ENCODE measurements around the gene CATSPER1. TPM values are rescaled to one million over a fixed set of nuclear protein-coding genes. Genes with fewer than 3 reads are reported as not detected.
A peak's percentile ranks its signal among the peaks of the same experiment; 100 is the strongest.

The CATSPER1 gene
- total and polyA plus RNA-seq, 2 of the 13 experiments (the other 11 are each of a cell fraction or from before 2014, with no cell fraction given), result 0.17 TPM; not detected in 1

DNA sequence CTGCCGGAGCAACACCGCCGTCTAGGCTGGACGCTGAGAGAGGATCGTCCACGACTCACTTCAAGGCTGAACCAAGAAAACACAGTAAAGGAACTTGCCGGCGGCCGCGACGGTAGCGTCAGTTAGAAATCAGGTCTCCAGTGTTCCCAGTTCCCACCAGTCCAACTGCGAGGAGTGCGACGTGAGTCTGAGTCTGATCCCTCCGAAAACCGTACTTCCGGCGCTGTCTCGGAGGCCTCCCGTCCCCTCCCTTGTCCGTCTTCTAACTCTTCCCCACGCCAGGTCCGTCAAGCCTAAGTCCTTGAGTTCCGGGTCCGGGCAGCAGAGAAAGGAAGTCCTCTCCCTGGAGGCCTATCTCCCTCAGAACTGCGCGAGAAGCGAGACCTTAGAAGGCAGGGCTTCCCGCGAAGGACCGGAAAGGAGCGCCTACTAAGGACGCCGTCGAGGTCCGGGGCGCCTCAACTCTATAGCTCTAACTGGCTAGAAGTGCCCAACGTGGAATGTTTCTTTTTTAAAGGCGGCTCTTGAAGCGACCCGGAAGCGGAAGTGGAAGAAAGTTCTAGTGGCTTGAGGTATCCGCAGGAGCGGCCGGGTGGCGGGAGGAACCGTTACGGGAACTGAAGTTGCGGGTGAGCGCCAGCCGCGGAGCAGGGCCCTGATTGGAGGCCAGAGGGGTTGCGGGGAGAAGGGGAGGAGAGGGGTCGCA lies 24.2 kb downstream of the CATSPER1 start, which contains the start of the genes BANF1 and EIF1AD:
Gene BANF1 (plus strand): TSS at position 562 of the 706 bp plus-strand sequence. CDS start 748 bp downstream, outside the sequence.
Gene EIF1AD (minus strand): TSS at position 216 of the 706 bp plus-strand sequence. CDS start 1,768 bp downstream, outside the sequence.
- FAIRE-seq, result peak; percentile 89
- intact Hi-C loops (cut with micrococcal nuclease; ENCODE audit: unreplicated experiment) (loop anchor here (1.0 kb wide), 1 partner anchor 50 kb away; the partner anchor contains the start of gene SF3B2), in situ Hi-C loops (cut with HindIII; ENCODE audit: extremely low pct_ligation_motif_present, low pct_unique_long_range_greater_than_20kb) (no loop called here)
- peak; percentile 96 for DNase-seq (ENCODE audit: low spot score)
- H3K9ac ChIP-seq (ENCODE audit: insufficient read depth, low read depth, low read length), result peak within 1 kb of the TSS; percentile 92
- CTCF ChIA-PET (ENCODE audit: low intra/inter-chr PET ratio, low total read pairs), result interaction anchor here (1.5 kb wide), 1 partner anchor 13 kb away, joined by 4 read pairs; no protein-coding TSS in a partner anchor
- no peaks in the 10 kb centered on the region for H3K9me3 ChIP-seq (ENCODE audit: low read length)
- POLR2A ChIA-PET, result interaction anchor here (0.8 to 1.8 kb wide), 13 partner anchors 10 to 310 kb away, joined by 3 to 18 read pairs (median 5); partner anchors contain the start of genes CATSPER1, CCDC85B, CFL1 and CST6
- peak within 1 kb of the TSS; percentile 94 for H3K27ac ChIP-seq (ENCODE audit: extremely low read length, insufficient read depth, low read length)
- peak within 1 kb of the TSS; percentile 89 for H3K4me2 ChIP-seq (ENCODE audit: low read depth, low read length)
- WGBS (ENCODE audit: low lambda C conversion rate), result 2% methylated on average over 40 of the region's 55 CpGs
- H2AFZ ChIP-seq (ENCODE audit: low read length), result peak within 1 kb of the TSS; percentile 60
- no TSS peak for BruUV-seq (replicated peaks)
- no peaks in the 10 kb centered on the region for H4K20me1 ChIP-seq (ENCODE audit: insufficient read depth, low read length)
- peaks cover 33% of the 10 kb centered on the region for H3K79me2 ChIP-seq (ENCODE audit: insufficient read depth, low read length)
- H3K36me3 ChIP-seq (replicated peaks in 1 of 2; ENCODE audit: control insufficient read depth in 1 of 2, insufficient read depth in 2 of 2, low read length in 2 of 2), result peaks cover 16 to 39% of the 10 kb centered on the region in 2 experiments
- peak; percentile 85 for ATAC-seq
- peak within 1 kb of the TSS; percentile 81 to 92 (median 88) for H3K4me3 ChIP-seq (replicated peaks in 1 of 3; ENCODE audit: insufficient read depth in 1 of 3, low read depth in 2 of 3, low read length in 3 of 3)
- no peaks in the 10 kb centered on the region; a peak in 1 of 5 replicates for H3K27me3 ChIP-seq (ENCODE audit: control insufficient read depth in 1 of 2, insufficient read depth in 2 of 2, low read length in 2 of 2)
- H3K4me1 ChIP-seq (ENCODE audit: insufficient read depth, low read length), result peaks cover 35% of the 10 kb centered on the region
- no peak for TF ChIP-seq ZSCAN20 (CRISPR knock-in tag; IDR thresholded peaks at IDR 0.05; ENCODE audit: borderline replicate concordance)
- TF ChIP-seq, protein P1, sequence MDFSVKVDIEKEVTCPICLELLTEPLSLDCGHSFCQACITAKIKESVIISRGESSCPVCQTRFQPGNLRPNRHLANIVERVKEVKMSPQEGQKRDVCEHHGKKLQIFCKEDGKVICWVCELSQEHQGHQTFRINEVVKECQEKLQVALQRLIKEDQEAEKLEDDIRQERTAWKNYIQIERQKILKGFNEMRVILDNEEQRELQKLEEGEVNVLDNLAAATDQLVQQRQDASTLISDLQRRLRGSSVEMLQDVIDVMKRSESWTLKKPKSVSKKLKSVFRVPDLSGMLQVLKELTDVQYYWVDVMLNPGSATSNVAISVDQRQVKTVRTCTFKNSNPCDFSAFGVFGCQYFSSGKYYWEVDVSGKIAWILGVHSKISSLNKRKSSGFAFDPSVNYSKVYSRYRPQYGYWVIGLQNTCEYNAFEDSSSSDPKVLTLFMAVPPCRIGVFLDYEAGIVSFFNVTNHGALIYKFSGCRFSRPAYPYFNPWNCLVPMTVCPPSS (IDR thresholded peaks at IDR 0.05), result no peak
- TF ChIP-seq, protein P2, sequence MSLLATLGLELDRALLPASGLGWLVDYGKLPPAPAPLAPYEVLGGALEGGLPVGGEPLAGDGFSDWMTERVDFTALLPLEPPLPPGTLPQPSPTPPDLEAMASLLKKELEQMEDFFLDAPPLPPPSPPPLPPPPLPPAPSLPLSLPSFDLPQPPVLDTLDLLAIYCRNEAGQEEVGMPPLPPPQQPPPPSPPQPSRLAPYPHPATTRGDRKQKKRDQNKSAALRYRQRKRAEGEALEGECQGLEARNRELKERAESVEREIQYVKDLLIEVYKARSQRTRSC (CRISPR knock-in tag; IDR thresholded peaks at IDR 0.05; ENCODE audit: low read depth), result peak; percentile 70; the same call in 1 of the 2 replicates
- no peak for TF ChIP-seq NFE2L1 (CRISPR knock-in tag; IDR thresholded peaks at IDR 0.05; ENCODE audit: borderline replicate concordance)
- peak; percentile 56 for TF ChIP-seq FOXA3 (CRISPR knock-in tag; IDR thresholded peaks at IDR 0.05)
- TF ChIP-seq, protein P3, sequence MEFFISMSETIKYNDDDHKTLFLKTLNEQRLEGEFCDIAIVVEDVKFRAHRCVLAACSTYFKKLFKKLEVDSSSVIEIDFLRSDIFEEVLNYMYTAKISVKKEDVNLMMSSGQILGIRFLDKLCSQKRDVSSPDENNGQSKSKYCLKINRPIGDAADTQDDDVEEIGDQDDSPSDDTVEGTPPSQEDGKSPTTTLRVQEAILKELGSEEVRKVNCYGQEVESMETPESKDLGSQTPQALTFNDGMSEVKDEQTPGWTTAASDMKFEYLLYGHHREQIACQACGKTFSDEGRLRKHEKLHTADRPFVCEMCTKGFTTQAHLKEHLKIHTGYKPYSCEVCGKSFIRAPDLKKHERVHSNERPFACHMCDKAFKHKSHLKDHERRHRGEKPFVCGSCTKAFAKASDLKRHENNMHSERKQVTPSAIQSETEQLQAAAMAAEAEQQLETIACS (CRISPR knock-in tag; IDR thresholded peaks at IDR 0.05), result no peak
- TF ChIP-seq, protein P4, sequence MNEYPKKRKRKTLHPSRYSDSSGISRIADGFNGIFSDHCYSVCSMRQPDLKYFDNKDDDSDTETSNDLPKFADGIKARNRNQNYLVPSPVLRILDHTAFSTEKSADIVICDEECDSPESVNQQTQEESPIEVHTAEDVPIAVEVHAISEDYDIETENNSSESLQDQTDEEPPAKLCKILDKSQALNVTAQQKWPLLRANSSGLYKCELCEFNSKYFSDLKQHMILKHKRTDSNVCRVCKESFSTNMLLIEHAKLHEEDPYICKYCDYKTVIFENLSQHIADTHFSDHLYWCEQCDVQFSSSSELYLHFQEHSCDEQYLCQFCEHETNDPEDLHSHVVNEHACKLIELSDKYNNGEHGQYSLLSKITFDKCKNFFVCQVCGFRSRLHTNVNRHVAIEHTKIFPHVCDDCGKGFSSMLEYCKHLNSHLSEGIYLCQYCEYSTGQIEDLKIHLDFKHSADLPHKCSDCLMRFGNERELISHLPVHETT (CRISPR knock-in tag; conservative IDR thresholded peaks at IDR 0.05), result peak; percentile 97
- TF ChIP-seq ZNF253 (CRISPR knock-in tag; IDR thresholded peaks at IDR 0.05; ENCODE audit: borderline replicate concordance), result no peak; the same call in 1 of the 2 replicates
- TF ChIP-seq TCF7L2 (IDR thresholded peaks at IDR 0.05; ENCODE audit: low read depth, low read length), result no peak
- no peak for TF ChIP-seq RFX5 (IDR thresholded peaks at IDR 0.05; ENCODE audit: low read depth, low read length)
- TF ChIP-seq NRL (CRISPR knock-in tag; IDR thresholded peaks at IDR 0.05; ENCODE audit: borderline replicate concordance), result peak; percentile 34; the same call in 1 of the 2 replicates
- TF ChIP-seq ZNF737 (CRISPR knock-in tag; IDR thresholded peaks at IDR 0.05; ENCODE audit: borderline replicate concordance), result peak; percentile 82; the same call in 1 of the 2 replicates
- TF ChIP-seq ZNF773 (CRISPR knock-in tag; IDR thresholded peaks at IDR 0.05; ENCODE audit: borderline replicate concordance), result no peak
- peak; percentile 97 for TF ChIP-seq ZNF136 (CRISPR knock-in tag; IDR thresholded peaks at IDR 0.05; ENCODE audit: low read depth)
- TF ChIP-seq ZNF207 (IDR thresholded peaks at IDR 0.05; ENCODE audit: borderline replicate concordance), result no peak
- TF ChIP-seq, protein P5, sequence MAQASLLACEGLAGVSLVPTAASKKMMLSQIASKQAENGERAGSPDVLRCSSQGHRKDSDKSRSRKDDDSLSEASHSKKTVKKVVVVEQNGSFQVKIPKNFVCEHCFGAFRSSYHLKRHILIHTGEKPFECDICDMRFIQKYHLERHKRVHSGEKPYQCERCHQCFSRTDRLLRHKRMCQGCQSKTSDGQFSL (CRISPR knock-in tag; IDR thresholded peaks at IDR 0.05), result peak; percentile 60; the same call in 1 of the 2 replicates
- peak; percentile 86; the same call in 1 of the 2 replicates for TF ChIP-seq ZNF563 (CRISPR knock-in tag; IDR thresholded peaks at IDR 0.05)
- no peak for TF ChIP-seq SP1 (IDR thresholded peaks at IDR 0.05)
- TF ChIP-seq SP1 (CRISPR knock-in tag; IDR thresholded peaks at IDR 0.05), result peak; percentile 93
